Left cardiac atrium (tissue), 4 donors: ENCODE data around the gene SERPINB1. TPM values are rescaled to one million over a fixed set of nuclear protein-coding genes. Genes with fewer than 3 reads are reported as not detected.
"Not testable (repeated sequence)": the region's sequence is repeated elsewhere in the genome, so short reads cannot be mapped to it uniquely, and the experiment has no call there.

Source experiments
- ATAC-seq, 2 donors: fragments of 200-7000 bp; cut with Tn5 transposase; one replicate each; pipeline ENCODE4 v1.9.1; 2020; ENCODE audit warnings: mild to moderate bottlenecking in 2 of 2, moderate library complexity in 2 of 2
- DNase-seq: peaks from one replicate; pipeline ENCODE4 v3.0.0-alpha.2; 2020
- intact Hi-C, 2 donors: fragments of 100-400 bp; cut with DNase I; formaldehyde crosslinking; loops; one replicate each; pipeline versions ENCODE4 v1.14.1 to v1.15.1; 2022 to 2023
- long read RNA-seq: library from polyadenylated mRNA; unstranded; transcript quantifications from one replicate; pipeline ENCODE4 v2.0.0, GENCODE V29; 2021
- total RNA-seq, 2 donors: library from RNA; stranded (reverse); fragmentation: NEBNext Ultra II Directional; extraction: Animal tissue kit (Norgen Biotek cat#: 25700); gene quantifications; one replicate each; pipeline ENCODE4 v1.2.1, GENCODE V29; 2021
- donor health status: DM: no; HTN: yes; CAD: no.
- donor health status: DM: no; HTN: yes; CAD: no; lungs with severe emphysema.
- donor health status: DM: yes; HTN: yes; CAD: no.
- donor health status: Dilated cardiomyopathy.

SERPINB1 gene
- 10 to 100 TPM; 27.5 to 39.2 TPM for total RNA-seq
- long read RNA-seq, transcript SERPINB1-201 (7 exons, 2,619 nt): major isoform, 33 of 41 reads
- long read RNA-seq, partial matches to known transcripts: 4 of 41 reads
- long read RNA-seq, other reads (novel, unspliced or antisense): 4 of 41 reads

- intact Hi-C loops: loop anchor here (2.0 to 10.0 kb wide), 3 partner anchors 47 to 223 kb away; partner anchors contain the start of gene RIPK1 (in 1 of the 2)
- peak; percentile 90 to 91 for ATAC-seq
- DNase-seq: peak; percentile 95
These were observed at the start of gene SERPINB1 for GRCh38 chr6:2841264-2842138. Gene SERPINB1, minus strand, starts transcription at chr6:2841863. Its CDS starts 1,277 bp downstream, at chr6:2840586.

DNA sequence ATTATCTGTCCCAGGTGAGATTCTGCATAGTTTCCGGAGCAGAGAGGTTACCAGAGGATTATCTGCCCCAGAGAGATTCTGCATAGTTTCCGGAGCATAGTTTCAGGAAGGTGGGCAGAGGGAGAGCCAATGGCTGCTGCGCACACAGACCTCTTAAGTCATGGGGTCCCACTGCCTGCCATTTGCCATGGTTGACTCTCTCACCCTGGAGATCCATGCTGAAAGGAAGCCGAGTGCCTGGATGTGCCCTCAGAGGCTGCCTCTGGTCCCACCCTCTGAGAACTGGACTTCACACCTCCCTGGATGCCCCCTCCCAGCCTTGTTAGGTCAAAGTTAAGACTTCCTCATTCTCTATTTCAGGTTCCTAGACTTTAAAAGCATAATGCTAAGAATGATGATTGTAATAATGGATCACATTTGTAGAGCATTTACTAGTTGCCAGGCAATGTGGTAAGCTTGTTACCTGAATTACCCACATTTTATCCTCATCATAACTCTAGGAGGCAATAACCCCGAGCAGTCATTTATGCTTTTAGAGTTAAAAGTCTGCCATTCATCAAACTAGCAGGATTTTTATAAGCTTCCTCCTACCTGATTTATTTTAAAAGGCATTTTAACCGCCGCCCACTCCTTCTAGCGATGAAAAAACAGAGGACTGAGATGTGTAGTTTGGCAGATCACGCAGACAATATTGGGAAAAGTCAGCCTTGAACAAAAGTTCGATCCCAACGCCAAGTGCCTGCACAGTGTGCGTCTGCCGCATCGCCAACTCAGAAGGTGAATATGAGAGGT lies 49.5 kb upstream of the SERPINB1 start:
- ATAC-seq (no peak), DNase-seq (no peak)
- intact Hi-C loops: no loop called here

- ATAC-seq: no peak
- no peak for DNase-seq
- intact Hi-C loops: no loop called here
These were observed 44.5 kb upstream of the SERPINB1 start for GRCh38 chr6:2885967-2886735.

DNA sequence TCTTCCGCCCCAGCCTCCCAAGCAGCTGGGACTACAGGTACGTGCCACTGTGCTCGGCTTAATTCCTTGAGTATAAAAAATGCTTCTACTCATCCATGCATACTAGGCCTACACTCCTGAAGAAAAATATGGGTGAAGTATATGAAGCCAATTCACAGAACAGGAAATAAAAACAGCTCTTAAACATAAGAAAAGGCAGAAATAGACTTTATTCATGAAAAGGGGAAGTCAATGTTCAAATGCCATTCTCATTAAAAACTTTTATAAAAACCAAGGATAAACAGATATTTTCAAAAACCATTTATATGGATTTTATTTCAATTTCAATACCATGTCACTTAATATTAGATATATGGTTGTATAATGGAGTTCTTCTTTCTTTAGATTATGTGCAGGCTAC lies 43.1 kb upstream of the SERPINB1 start:
- intact Hi-C loops: no loop called here
- no peak for ATAC-seq
- DNase-seq: no peak

DNA sequence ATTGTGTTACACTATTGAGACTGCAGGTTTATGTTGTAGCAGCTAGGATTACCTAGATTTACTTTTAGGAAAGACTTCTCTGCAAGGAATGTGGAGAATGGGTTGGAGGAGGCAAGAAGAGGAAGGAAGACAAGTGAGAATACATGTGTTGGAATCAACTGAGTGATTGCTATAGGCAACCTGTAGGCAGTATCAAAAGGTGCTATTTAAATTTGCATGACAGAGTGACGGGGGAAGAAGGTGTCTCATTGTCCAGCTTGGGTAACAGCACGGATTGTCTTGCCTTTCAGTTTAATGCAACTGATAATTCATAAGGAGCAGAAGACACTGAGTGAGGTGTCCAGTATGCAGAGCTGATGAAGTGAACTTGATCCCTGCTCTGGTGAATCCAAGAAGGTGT lies 42.0 kb upstream of the SERPINB1 start:
- ATAC-seq (no peak), DNase-seq (no peak)
- intact Hi-C loops: no loop called here

- no peak for ATAC-seq
- DNase-seq: no peak
- intact Hi-C loops: no loop called here
These were observed 39.8 kb upstream of the SERPINB1 start for GRCh38 chr6:2881423-2881822.

DNA sequence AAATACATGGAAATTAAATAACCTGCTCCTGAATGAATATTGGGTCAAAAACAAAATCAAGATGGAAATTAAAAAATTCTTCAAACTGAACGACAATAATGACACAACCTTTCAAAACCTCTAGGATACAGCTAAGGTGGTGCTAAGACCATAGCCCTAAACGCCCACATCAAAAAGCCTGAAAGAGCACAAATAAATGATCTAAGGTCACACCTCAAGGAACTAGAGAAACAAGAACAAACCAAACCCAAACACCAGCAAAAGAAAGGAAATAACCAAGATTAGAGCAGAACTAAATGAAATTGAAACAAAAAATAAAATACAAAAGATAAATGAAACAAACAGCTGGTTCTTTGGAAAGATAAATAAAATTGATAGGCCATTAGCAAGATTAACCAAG lies 38.5 kb upstream of the SERPINB1 start:
- ATAC-seq, intact Hi-C loops, DNase-seq: not testable (repeated sequence)

DNA sequence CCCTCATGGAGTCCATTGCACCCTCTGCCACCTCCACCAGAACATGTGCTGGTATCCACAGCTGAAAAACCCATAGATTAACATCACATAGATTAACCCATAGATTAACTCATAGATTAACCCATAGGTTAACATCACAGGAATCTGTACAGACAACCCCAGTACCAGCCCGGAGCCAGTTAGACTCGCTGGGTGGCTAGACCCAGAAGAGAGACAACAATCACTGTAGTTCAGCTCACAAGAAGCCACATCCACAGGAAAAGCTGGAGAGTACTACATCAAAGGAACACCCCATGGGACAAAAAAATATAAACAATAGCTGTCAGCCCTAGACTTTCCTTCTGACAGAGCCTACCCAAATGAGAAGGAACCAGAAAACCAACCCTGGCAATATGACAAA lies 36.3 kb upstream of the SERPINB1 start:
- DNase-seq (no peak), ATAC-seq (no peak)
- intact Hi-C loops: no loop called here

DNA sequence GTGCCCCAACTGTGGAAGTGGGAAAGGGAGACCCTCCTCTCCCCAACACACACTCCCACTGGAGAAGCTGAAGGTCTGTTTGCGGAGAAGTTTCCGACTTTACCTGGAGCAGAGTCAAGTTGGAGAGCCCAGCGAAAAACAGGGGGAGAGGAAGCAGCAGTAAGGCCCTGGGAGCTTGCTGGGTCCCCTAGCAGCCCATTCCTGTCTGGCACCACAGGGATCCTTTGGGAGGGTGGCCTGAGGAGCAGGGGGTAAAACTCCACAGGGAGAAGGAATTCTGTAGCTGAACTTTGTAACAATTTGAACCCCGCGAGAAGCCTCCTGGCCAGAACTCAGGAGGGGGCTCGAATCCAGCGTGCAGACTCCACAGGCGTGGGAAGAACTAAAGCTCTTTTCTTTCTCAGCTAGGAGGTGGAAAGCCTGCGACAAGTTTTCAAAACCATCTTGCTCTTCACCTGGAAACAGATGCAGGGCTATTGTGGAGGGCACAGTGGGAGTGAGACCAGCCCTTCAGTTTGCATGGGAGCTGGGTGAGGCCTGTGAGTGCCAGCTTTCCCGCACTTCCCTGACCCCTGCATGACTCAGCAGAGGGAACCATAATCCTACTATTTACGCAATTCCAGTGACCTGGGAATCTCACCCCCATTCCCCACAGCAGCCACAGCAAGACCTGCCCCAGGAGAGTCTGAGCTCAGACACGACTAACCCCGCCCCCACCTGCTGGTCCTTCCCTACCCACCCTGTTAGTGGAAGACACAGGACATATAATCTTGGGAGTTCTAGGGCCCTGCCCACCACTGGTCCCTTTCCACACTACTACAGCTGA lies 35.6 kb upstream of the SERPINB1 start:
- ATAC-seq: peak in 1 of 2 donors; percentile 4
- intact Hi-C loops: no loop called here
- DNase-seq: no peak

GRCh38 chr6:2876210-2877056 lies 34.8 kb upstream of the SERPINB1 start:
- peak; percentile 70 for DNase-seq
- intact Hi-C loops: no loop called here
- ATAC-seq: peak; percentile 86 to 91

DNA sequence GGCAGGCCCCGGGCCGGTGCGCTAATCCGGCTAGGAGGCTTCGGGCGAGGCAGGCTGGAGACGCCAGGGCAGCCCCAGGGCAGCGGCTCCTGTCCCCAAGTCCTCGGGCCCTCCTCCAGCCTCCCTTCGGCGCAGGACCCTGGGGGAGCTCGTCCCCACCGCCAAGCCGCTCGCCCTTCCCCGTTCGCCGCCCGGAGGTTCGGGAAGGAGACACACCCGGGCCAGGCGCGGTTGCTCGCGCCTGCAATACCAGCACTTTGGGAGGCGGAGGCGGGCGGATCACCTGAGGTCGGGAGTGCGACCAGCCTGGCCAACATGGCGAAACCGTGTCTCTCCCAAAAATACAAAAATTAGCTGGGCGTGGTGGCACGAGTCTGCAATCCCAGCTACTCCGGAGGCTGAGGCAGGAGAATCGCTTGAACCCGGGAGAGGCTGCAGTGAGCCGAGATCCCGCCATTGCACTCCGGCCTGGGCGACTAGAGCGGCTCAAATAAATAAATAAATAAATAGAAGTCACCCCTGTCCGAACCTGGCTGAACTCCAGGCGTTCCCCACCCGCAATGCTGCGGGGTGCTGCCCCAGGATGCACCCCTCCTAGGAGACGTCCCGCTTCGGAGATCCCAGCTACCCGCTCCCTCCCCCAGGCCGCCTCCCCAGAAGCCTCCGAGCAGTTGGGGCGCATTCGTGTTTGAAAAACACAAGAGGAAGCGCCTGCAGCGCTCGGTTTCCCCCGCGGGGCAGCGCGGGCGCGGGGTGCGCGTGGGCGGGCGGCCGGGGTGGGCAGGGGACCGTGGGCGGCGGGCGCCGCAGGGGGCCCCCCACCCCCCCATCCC lies 33.9 kb upstream of the SERPINB1 start:
- peak; percentile 62 for DNase-seq
- intact Hi-C loops: no loop called here

GRCh38 chr6:2873643-2874042 lies 32.0 kb upstream of the SERPINB1 start:
- intact Hi-C loops: no loop called here
- DNase-seq: no peak
- no peak for ATAC-seq

More for the DNA sequence above, 33.9 kb upstream of the SERPINB1 start:
- ATAC-seq: peak; percentile 56 to 58

- intact Hi-C loops: no loop called here
- ATAC-seq: peak in 1 of 2 donors; percentile 5
- no peak for DNase-seq
These were observed 31.0 kb upstream of the SERPINB1 start for GRCh38 chr6:2872423-2873358.

- DNase-seq (no peak), ATAC-seq (no peak)
- intact Hi-C loops: no loop called here
These were observed 30.3 kb upstream of the SERPINB1 start for GRCh38 chr6:2871953-2872352.

GRCh38 chr6:2871102-2871501 lies 29.4 kb upstream of the SERPINB1 start:
- DNase-seq (no peak), ATAC-seq (no peak)
- intact Hi-C loops: no loop called here
